Heart left ventricle (tissue), 16 donors: ENCODE measurements around the gene DOCK2. TPM values are rescaled to one million over a fixed set of nuclear protein-coding genes. Genes with fewer than 3 reads are reported as not detected.

Experiments used
- ATAC-seq, 4 donors: fragments of 200-7000 bp; cut with Tn5 transposase; one replicate each; pipeline ENCODE4 v1.9.1; 2020 to 2022; ENCODE audit warnings: moderate library complexity in 4 of 4, mild to moderate bottlenecking in 3 of 4, moderate number of reproducible peaks in 1 of 4
- DNase-seq, 5 donors: peaks; one replicate each; pipeline ENCODE4 v3.0.0-alpha.2; 2020
- H3K27ac ChIP-seq, 12 donors: fragments of 200-600 bp; sonication (generic) in 4 of 12; one replicate each; pipeline versions ENCODE4 v1.5.0 to v1.8.0; 2016 to 2022; ENCODE audit warnings: mild to moderate bottlenecking in 2 of 12
- H3K27me3 ChIP-seq, 9 donors: fragments of 200-600 bp; sonication (generic) in 2 of 9; one replicate each; pipeline versions ENCODE4 v1.5.1 to v1.8.0; 2016 to 2022; ENCODE audit warnings: mild to moderate bottlenecking in 3 of 9
- H3K36me3 ChIP-seq, 9 donors: fragments of 200-600 bp; sonication (generic) in 2 of 9; one replicate each; pipeline versions ENCODE4 v1.5.0 to v1.8.0; 2018 to 2022; ENCODE audit warnings: mild to moderate bottlenecking in 2 of 9
- H3K4me1 ChIP-seq, 12 donors: fragments of 200-600 bp; sonication (generic) in 4 of 12; one replicate each; pipeline versions ENCODE4 v1.5.0 to v1.8.0; 2016 to 2022; ENCODE audit warnings: mild to moderate bottlenecking in 3 of 12
- H3K4me3 ChIP-seq, 12 donors: fragments of 200-600 bp; sonication (generic) in 4 of 12; one replicate each; pipeline versions ENCODE4 v1.5.0 to v1.8.0; 2017 to 2022; ENCODE audit warnings: mild to moderate bottlenecking in 9 of 12, moderate library complexity in 4 of 12
- H3K9me3 ChIP-seq, 12 donors: fragments of 200-600 bp; sonication (generic) in 4 of 12; one replicate each; pipeline versions ENCODE4 v1.5.0 to v1.8.0; 2016 to 2022; ENCODE audit warnings: mild to moderate bottlenecking in 1 of 12
- CTCF ChIP-seq, 12 donors: fragments of 200-600 bp; sonication (generic) in 4 of 12; IDR thresholded peaks; one replicate each; pipeline versions ENCODE4 v1.5.0 to v1.8.0; 2018 to 2022; ENCODE audit warnings: antibody characterized with exemption in 12 of 12, mild to moderate bottlenecking in 5 of 12
- POLR2A ChIP-seq, 2 donors: fragments of 450-650 bp; IDR thresholded peaks; one replicate each; pipeline ENCODE4 v1.6.1; 2017; ENCODE audit warnings: antibody characterized with exemption in 2 of 2, mild to moderate bottlenecking in 2 of 2, moderate library complexity in 2 of 2
- WGBS, 4 donors: extraction: QIAGEN DNeasy Blood & Tissue Kit in 2 of 4; methylation state at CpG; one replicate each; pipeline versions ENCODE4 v1.1.5 to v1.1.7; 2013 to 2018; 5-methylcytosine and 5-hydroxymethylcytosine counted together
- intact Hi-C, 10 donors: fragments of 100-400 bp; cut with DNase I; formaldehyde crosslinking; loops; one replicate each; pipeline versions ENCODE4 v1.11.1 to v1.14.2; 2022
- polyA plus RNA-seq, 2 donors: library from polyadenylated mRNA; stranded (reverse); fragments of 200-250 nt; gene quantifications; one replicate each; pipeline ENCODE4 v1.2.3, GENCODE V29; 2013
- total RNA-seq, 9 donors: library from RNA; depleted of rRNA in 2 of 9; stranded (reverse); fragments of >200 nt in 2 of 9; fragmentation: NEBNext Ultra II Directional in 3 of 9; extraction: Animal tissue kit (Norgen Biotek cat#: 25700) in 3 of 9; gene quantifications; one replicate each; pipeline versions ENCODE4 v1.1.0 to v1.2.4, GENCODE V29; 2016 to 2023
- donor health status: ischemic (EF 13 %, LVEDD 7.1; RV severe dilation, severe dysfunction).
- donor health status: healthy with polysubstance abuse.
- donor health status: DM: no; HTN: yes; CAD: no.
- donor health status: DM: no; HTN: no; CAD: no.
- donor health status: ischemic (EF 25% LVEDD 6.9; RV normal size, moderate dysfunction).
- donor health status: ischemic (EF 25% LVEDD 5.7; RV mildly dilated, moderate dysfunction).
- donor health status: healthy.
- donor health status: DM: yes; HTN: yes; CAD: no.
- donor health status: ischemic (EF 35%, LVEDD 5.7; RV mildly dilated, moderate dysfunction).
- donor health status: nonischemic (EF 11% LVEDD 7.7; RV severe dilation, severe dysfunction).
- donor health status: DM: yes; HTN: yes; CAD: no.
- donor health status: PGD.
- donor health status: ischemic (EF 29% LVEDD 5.4; RV normal size, mild dysfunction).
- donor health status: nonischemic (EF 23%, LVEDD 6.1; RV moderate dilation, normal function).

DOCK2 gene
- total and polyA plus RNA-seq, 11 donors, result 0.80 to 59.5 (median 4.6) TPM

GRCh38 chr5:169941542-169941941 lies 304.5 kb downstream of the DOCK2 start:
- TF ChIP-seq CTCF (IDR thresholded peaks at IDR 0.05), result no peak
- TF ChIP-seq POLR2A (IDR thresholded peaks at IDR 0.05), result no peak
- Histone ChIP-seq H3K9me3 (no peaks in the 10 kb centered on the region), H3K36me3 (no peaks in the 10 kb centered on the region), H3K27ac (no peak overlapping the region), H3K27me3 (no peaks in the 10 kb centered on the region), H3K4me3 (no peak overlapping the region), H3K4me1 (peaks cover 0 to 5% (median 0%) of the 10 kb centered on the region in 12 donors)
- intact Hi-C loops, result no loop called here
- DNase-seq (no peak), ATAC-seq (no peak)
- 87 to 90% (median 88%) methylated on average over 7 of the region's 7 CpGs for WGBS, 4 donors

GRCh38 chr5:169942181-169942580 lies 305.1 kb downstream of the DOCK2 start:
- 69 to 88% (median 75%) methylated on average over 1 of the region's 1 CpG for WGBS, 4 donors
- no peak for ATAC-seq

GRCh38 chr5:169943026-169943425 lies 306.0 kb downstream of the DOCK2 start:
- WGBS, 4 donors, result 89 to 95% (median 91%) methylated on average over 4 of the region's 4 CpGs

More at GRCh38 chr5:169942181-169942580, 305.1 kb downstream of the DOCK2 start:
- no peaks in the 10 kb centered on the region for H3K27me3 ChIP-seq
- TF ChIP-seq CTCF (IDR thresholded peaks at IDR 0.05), result no peak
- no peak for TF ChIP-seq POLR2A (IDR thresholded peaks at IDR 0.05)
- peaks cover 0 to 5% (median 0%) of the 10 kb centered on the region in 12 donors for H3K4me1 ChIP-seq
- H3K9me3 ChIP-seq, result no peaks in the 10 kb centered on the region
- no peak overlapping the region for H3K4me3 ChIP-seq
- no peak for DNase-seq
- intact Hi-C loops, result no loop called here
- no peak overlapping the region for H3K27ac ChIP-seq
- no peaks in the 10 kb centered on the region for H3K36me3 ChIP-seq

GRCh38 chr5:169944115-169944514 lies 307.0 kb downstream of the DOCK2 start:
- H3K9me3 ChIP-seq, result no peaks in the 10 kb centered on the region
- no peak for DNase-seq
- no peaks in the 10 kb centered on the region for H3K36me3 ChIP-seq
- 37 to 50% (median 43%) methylated on average over 6 of the region's 6 CpGs for WGBS, 4 donors
- H3K27ac ChIP-seq, result no peak overlapping the region
- H3K4me3 ChIP-seq, result no peak overlapping the region
- ATAC-seq, result no peak
- TF ChIP-seq POLR2A (IDR thresholded peaks at IDR 0.05), result no peak
- no peak for TF ChIP-seq CTCF (IDR thresholded peaks at IDR 0.05)
- H3K27me3 ChIP-seq, result no peaks in the 10 kb centered on the region
- intact Hi-C loops, result no loop called here
- peaks cover 0 to 5% (median 0%) of the 10 kb centered on the region in 12 donors for H3K4me1 ChIP-seq

More at GRCh38 chr5:169943026-169943425, 306.0 kb downstream of the DOCK2 start:
- H3K4me3 ChIP-seq, result no peak overlapping the region
- H3K36me3 ChIP-seq, result no peaks in the 10 kb centered on the region
- TF ChIP-seq POLR2A (IDR thresholded peaks at IDR 0.05), result no peak
- no peak for TF ChIP-seq CTCF (IDR thresholded peaks at IDR 0.05)
- ATAC-seq, result no peak
- intact Hi-C loops, result no loop called here
- H3K9me3 ChIP-seq, result no peaks in the 10 kb centered on the region
- no peak overlapping the region for H3K27ac ChIP-seq
- no peak for DNase-seq
- H3K4me1 ChIP-seq, result peaks cover 0 to 5% (median 0%) of the 10 kb centered on the region in 12 donors
- no peaks in the 10 kb centered on the region for H3K27me3 ChIP-seq
